ENCODE results near the gene MXRA7.
"Not testable (repeated sequence)": the region's sequence is repeated elsewhere in the genome, so short reads cannot be mapped to it uniquely, and the experiment has no call there.

Gene MXRA7

DNA sequence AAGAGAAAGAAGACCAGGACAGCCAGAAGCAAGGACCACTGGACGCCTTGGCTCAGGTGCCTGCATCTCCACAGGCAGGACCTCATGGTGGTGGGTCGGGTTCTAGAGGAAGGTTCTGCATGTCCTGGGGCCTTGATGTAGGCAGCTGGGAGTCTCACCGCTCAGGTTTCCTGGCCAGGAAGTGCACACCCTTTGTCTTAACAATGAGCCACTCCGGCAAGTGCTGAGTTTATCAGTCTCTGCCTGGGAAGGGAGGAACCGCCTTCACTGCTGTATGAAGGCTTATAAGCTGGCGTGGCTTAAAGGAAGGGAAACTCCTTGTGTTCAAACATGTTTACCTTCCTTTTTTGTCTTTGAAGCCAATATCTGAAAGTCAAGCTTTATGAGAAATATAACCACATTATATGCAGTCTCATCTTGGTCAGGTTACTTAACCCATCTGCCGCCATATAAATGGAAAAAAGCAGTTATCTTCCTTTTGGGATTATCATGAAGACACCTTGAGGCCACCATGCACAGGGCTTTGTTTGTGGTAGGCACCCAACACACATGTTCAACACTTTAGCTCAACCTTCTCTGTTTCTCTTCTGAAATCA lies 67.1 kb downstream of the MXRA7 start, which contains the start of gene ST6GALNAC1:
TSS of gene ST6GALNAC1 (minus strand) at position 205 of the 596 bp plus-strand sequence. CDS start at position 86, 119 bp downstream.
- peak; percentile 26 for DNase-seq (ENCODE audit: low spot score)

DNA sequence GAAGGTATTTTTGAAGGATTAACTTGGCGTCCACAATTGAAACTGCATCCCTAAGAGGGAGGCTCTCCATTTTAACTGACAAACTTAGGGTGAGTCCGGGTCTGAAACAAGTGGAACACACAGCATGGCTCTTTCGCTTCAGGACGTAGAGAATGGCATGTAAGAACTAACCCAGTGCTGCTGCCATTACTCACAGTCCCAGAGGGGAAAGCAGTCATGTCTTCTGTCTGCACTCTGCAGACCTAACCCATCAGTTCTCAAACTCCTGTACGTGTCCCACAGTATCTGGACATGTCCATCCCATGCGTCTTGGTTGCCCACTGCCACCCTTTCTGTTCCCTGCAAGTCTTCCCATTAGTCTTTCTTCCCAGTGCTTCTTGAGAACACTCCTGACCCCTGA lies 67.8 kb downstream of the MXRA7 start:
- no peak for DNase-seq (ENCODE audit: low spot score)

DNA sequence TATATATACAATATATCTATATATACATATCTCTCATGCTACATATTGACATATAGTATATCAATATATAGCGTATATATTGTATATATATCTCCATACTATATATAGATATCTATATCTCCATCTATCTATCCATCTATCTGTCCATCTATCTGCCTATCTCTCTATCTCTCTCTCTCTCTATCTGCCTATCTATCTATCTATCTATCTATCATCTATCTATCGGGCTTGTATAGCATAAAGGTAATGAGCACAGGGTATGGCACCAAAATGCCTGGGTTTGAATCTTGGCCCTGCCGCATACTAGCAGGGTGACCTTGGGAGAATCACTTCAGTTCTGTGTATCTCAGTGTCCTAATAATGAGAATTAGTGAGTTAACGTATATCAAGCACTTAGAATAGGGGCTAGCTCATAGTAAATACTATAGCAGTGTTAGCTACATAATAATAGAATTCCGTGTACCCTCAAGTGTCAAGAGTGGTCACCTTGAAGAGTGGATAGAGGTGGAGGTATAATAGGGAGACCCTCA lies 68.7 kb downstream of the MXRA7 start:
- DNase-seq (ENCODE audit: low spot score): no peak

DNA sequence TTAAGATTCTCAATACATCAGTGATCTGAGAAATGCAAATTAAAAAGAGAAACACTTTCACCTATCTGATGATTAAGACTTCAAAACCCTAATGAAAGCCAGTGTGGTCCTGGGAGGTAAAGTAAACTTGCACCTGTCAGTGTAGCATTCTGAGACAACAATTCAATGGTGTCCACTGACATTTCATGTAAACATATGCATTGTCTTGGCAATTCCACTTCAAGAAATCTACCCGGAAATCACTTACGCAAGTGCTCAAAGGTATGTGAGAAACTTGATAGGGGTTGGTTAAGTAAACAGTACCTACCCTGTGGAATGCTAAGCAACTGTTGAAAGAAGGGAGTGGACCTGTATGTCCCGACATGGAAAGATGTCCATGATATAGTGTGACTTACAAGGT lies 69.3 kb downstream of the MXRA7 start:
- peak; percentile 48 for DNase-seq (ENCODE audit: low spot score)

DNA sequence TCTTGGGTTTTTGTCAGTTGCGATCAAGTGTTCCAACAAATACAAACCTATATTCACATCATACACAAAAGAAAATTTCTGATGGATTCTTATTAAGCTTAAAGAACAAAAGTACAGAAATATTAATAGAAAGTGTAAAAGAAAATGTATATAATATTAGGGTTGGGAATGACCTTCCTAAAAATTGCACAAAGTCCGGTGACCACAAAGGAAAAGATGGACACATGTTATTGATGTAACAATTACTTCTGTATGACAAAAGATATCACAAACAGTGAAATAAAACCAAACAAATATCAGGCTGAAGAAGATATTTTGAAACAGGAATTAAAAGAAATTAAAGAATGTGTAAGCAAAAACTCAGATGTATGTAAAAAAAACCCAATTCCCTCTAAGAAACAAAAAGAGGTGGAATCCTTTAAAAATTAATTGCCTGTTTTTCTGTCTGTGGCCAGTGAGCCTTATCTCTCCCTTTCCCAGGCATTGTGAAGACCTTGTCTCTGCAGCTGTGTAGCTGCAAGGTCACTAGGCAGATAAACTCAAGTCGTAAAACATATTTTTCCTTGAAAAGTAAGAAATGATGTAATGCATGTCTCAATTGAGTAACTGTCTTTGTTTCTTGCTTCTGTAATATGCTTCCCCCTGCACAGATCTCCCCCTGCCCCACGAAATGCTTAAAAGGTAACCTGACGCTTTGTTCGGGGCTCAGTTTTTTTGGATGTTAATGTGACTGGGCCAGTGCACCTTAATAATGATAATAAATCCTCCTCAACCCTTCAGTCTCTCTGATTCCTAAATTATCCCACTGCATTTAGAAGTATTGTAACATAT lies 70.0 kb downstream of the MXRA7 start:
- DNase-seq (ENCODE audit: low spot score): no peak

DNA sequence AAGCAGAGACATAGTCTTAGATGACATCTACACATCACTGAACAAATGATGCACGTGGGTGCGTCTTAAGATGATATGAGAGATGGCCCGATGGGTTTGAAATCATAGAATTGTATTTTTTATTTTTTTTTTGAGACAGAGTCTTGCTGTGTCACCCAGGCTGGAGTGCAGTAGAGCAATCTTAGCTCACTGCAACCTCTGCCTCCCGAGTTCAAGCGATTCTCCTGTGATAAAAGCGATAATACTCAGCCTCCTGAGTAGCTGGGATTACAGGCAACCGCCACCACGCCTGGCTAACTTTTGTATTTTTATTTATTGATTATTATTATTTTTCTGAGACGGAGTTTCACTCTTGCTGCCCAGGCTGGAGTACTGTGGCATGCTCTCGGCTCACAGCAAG lies 72.5 kb downstream of the MXRA7 start:
- DNase-seq (ENCODE audit: low spot score): no peak

DNA sequence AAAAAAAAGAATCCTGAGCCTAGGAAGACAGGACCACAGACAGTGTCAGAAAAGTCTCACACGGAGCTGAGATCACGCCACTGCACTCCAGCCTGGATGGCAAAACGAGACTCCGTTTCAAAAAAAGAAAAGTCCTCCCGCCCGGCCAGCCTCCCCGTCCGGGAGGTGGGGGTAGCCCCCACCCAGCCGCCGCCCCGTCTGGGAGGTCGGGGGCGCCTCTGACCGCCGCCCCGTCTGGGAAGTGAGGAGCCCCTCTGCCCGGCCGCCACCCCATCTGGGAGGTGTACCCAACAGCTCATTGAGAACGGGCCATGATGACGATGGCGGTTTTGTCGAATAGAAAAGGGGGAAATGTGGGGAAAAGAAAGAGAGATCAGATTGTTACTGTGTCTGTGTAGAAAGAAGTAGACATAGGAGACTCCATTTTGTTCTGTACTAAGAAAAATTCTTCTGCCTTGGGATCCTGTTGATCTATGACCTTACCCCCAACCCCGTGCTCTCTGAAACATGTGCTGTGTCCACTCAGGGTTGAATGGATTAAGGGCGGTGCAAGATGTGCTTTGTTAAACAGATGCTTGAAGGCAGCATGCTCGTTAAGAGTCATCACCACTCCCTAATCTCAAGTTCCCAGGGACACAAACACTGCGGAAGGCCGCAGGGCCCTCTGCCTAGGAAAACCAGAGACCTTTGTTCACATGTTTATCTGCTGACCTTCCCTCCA lies 74.1 kb downstream of the MXRA7 start:
- not testable (repeated sequence) for DNase-seq (ENCODE audit: low spot score)

DNA sequence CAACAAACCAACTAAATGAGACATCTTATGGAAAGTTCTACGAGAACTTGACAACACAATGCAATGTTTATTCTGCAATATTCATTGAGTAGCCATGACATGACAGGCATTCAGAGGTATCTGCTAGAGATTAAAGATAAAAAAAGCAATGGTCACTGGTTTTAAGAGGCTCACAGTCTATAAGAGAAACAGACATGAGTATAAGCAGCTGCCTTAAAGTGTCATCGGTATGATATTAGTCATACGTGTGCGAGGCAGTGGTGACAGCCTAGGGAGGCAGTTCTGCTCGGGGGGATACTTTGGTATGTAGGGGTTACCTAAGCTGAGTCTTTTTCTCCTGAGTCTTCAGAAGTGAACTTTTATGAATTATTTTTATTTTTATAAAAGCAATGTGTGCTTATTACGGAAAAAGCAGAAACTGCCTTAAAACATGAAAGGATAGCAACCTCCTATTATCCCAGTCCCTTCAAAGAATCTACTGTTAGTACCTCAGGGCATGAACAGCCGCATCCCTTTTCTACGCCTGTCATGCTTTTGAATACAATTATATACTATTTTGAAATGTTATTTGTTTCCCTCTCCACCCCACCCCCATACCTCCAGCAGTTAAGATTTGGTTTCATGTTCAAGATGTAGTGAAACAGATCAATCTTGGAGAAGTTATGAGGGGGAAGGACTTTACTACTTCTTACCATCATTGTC lies 75.0 kb downstream of the MXRA7 start:
- DNase-seq (ENCODE audit: low spot score): no peak

DNA sequence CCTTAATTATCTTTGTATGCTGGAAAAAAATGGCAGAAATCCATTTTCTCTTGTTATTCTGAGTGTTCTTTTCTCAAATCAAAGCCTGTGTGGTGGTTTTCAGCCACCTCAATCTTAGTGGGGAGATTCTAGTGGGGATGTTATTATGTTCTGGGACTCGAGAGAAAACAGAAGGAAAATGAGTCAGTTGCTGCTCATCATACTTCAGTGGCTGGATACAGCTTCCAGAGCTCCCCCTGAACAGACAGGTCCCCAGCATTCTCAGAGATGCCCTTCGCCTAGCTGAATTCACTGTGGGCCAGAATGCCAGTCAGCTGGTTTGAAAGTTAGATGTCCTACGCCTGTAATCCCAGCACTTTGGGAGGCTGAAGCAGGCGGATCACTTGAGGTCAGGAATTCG lies 75.7 kb downstream of the MXRA7 start:
- no peak for DNase-seq (ENCODE audit: low spot score)

DNA sequence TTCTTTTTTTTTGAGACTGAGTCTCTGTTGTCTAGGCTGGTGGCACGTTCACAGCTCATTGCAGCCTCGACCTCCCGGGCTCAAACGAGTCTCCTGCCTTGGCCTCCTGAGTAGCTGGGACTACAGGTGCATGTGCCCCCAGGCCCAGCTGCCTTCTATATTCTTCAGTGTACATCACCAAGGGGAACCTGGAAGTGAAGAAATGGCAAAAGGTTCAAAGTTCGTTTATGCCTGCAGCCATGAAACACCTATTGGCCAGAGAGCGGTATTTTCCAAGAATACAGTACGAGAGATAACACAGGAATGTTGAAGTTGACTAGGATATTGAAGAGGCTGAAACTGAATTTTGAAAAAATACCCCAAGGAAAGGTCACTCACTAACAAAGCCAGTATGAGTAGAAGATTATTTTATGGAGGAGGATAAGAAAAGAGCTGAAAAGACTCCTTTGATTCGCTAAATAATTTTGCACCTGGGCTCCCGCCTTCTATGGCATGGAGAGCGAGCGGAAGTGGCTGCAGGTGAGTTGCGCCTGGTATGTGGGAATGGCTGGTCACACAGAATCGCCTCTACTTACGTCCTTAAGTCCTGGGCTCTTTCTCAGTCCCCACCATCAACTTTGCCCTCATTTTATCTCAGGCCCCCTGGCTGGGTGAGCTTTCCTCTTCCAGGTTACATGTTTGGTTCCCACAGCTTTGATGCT lies 77.0 kb downstream of the MXRA7 start:
- no peak for DNase-seq (ENCODE audit: low spot score)

DNA sequence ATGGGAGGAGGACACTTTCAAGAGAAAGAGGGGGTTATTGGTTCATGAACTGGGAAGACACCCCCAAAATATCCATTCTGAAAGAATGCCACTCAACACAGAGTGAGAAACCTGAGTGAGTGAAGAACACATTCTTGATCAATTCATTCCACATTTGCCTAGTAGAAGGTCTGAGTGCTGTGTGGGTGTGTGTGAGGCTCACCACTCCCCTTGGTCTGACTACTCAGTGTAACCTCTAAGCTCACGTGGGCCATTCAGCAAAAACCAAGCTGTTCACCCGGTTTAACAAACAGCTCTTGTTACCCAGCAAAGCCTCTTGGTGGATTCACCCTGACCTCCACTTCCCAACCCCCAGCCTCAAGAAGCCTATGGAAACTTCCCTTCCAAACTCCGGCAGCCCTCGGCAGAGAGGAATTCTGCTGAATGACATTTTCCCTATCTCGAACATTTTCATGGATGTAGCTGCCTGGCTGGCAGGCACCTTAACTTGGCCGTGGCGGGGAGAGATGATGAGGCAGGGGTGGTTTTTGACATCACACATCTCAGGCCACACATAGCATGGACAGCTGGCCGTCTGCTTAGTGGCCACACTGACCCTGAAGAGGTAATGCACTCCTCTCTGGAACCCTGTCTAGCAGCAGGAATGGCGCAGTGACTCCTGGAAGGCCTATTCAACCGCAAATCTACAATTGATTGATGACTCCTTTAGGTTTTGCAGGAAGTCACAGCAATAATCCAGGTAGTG lies 78.8 kb downstream of the MXRA7 start:
- no peak for DNase-seq (ENCODE audit: low spot score)

DNA sequence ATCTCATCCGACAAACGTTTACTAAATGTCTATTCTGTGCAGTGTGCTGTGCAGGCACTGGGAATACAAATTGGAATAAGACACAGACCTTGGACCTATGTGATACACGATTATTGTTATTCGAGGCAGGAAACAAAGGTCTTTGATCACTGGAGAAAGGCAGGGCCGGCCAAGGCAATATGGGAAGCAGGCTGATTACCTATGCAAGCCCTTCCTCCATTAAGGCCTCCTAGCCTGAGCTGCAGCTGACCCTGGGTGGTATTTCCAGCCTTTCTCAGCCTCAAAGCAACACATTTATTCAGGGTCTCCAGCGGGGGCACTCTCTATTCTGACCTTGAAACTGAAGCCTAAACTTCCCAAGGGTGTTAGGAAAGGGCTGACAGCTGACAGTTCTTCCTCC lies 80.6 kb downstream of the MXRA7 start:
- no peak for DNase-seq (ENCODE audit: low spot score)

All from LoVo (cell line).